ENCODE measurements around the gene CCDC40. TPM values are rescaled to one million over a fixed set of nuclear protein-coding genes. Genes with fewer than 3 reads are reported as not detected.

Gene CCDC40
- total and polyA plus RNA-seq, 9 of the 15 experiments (the other 6 are each of a cell fraction or from before 2014, with no cell fraction given), result 0.07 to 0.33 TPM; not detected in 7

- BruUV-seq (replicated peaks), result no TSS peak
- 5% methylated on average over 11 of the region's 14 CpGs for WGBS (ENCODE audit: insufficient coverage, low coverage, missing lambda C conversion rate)
- no peak for TF ChIP-seq BRF2 (IDR thresholded peaks at IDR 0.05; ENCODE audit: borderline replicate concordance, insufficient read depth, insufficient read length)
- no peaks in the 10 kb centered on the region for H3K9me1 ChIP-seq (ENCODE audit: control insufficient read depth, insufficient read depth, low read length)
- intact Hi-C loops (cut with micrococcal nuclease), result loop anchor here (5.0 kb wide), 1 partner anchor 111 kb away; no protein-coding TSS in a partner anchor
- H3K9ac ChIP-seq (ENCODE audit: insufficient read depth in 1 of 2, low read depth in 2 of 2, low read length in 2 of 2), result no peak overlapping the region
- peaks cover 0 to 7% of the 10 kb centered on the region in 2 experiments; a peak in 1 of 5 replicates for H3K4me1 ChIP-seq (replicated peaks in 1 of 2; ENCODE audit: control insufficient read depth in 2 of 2, insufficient read depth in 2 of 2, low read length in 2 of 2)
- no peak overlapping the region for H2AFZ ChIP-seq (ENCODE audit: low read depth, low read length)
- H3K4me3 ChIP-seq, result no peak overlapping the region
- POLR2A ChIA-PET, result interaction anchor here (0.7 kb wide), 2 partner anchors 12 to 109 kb away, joined by 3 to 4 read pairs; no protein-coding TSS in a partner anchor
- no peaks in the 10 kb centered on the region for H3K9me3 ChIP-seq (replicated peaks; ENCODE audit: control insufficient read depth, insufficient read depth, low read depth, low read length)
- H4K20me1 ChIP-seq (replicated peaks; ENCODE audit: control insufficient read depth, insufficient read depth, low read length), result peaks cover 5% of the 10 kb centered on the region
- no peak overlapping the region for H3K4me2 ChIP-seq (ENCODE audit: insufficient read depth, low read length)
- FAIRE-seq, result no peak
- H3K27ac ChIP-seq (ENCODE audit: extremely low read depth, low read depth, low read length), result no peak overlapping the region
- H3K36me3 ChIP-seq (ENCODE audit: control insufficient read depth, insufficient read depth, low read length), result no peaks in the 10 kb centered on the region
- ATAC-seq, result no peak
- no peaks in the 10 kb centered on the region for H3K79me2 ChIP-seq (ENCODE audit: control insufficient read depth, insufficient read depth, low read length)
- DNase-seq (ENCODE audit: extremely low read depth in 1 of 4, low spot score in 3 of 4), result no peak
- CTCF ChIA-PET (ENCODE audit: low intra/inter-chr PET ratio), result no interaction called here
- in situ Hi-C loops (cut with MboI), result no loop called here
- H3K27me3 ChIP-seq (ENCODE audit: control insufficient read depth in 2 of 2, insufficient read depth in 2 of 2, low read length in 2 of 2), result peaks cover 33 to 58% of the 10 kb centered on the region in 2 experiments
Observed at GRCh38 chr17:80081596-80081995, 45.2 kb downstream of the CCDC40 start.

GRCh38 chr17:80082403-80083135 lies 46.1 kb downstream of the CCDC40 start:
- no peak overlapping the region for H3K4me2 ChIP-seq (ENCODE audit: insufficient read depth, low read length)
- H3K4me3 ChIP-seq, result no peak overlapping the region
- H3K27me3 ChIP-seq (ENCODE audit: control insufficient read depth in 2 of 2, insufficient read depth in 2 of 2, low read length in 2 of 2), result peaks cover 36 to 63% of the 10 kb centered on the region in 2 experiments
- FAIRE-seq (peak; percentile 87), DNase-seq (ENCODE audit: extremely low read depth in 1 of 4, low spot score in 3 of 4) (peak; percentile 43 to 73 (median 56)), ATAC-seq (peak; percentile 77)
- no peak overlapping the region for H3K27ac ChIP-seq (ENCODE audit: extremely low read depth, low read depth, low read length)
- H3K9me1 ChIP-seq (ENCODE audit: control insufficient read depth, insufficient read depth, low read length), result no peaks in the 10 kb centered on the region
- H3K9ac ChIP-seq (ENCODE audit: insufficient read depth in 1 of 2, low read depth in 2 of 2, low read length in 2 of 2), result no peak overlapping the region
- CTCF ChIA-PET (ENCODE audit: low intra/inter-chr PET ratio), result interaction anchor here (0.5 to 1.0 kb wide), 2 partner anchors 372 to 899 kb away, joined by 3 to 4 read pairs; no protein-coding TSS in a partner anchor
- POLR2A ChIA-PET, result interaction anchor here (0.5 to 0.7 kb wide), 3 partner anchors 14 to 420 kb away, joined by 3 to 4 read pairs (median 3); no protein-coding TSS in a partner anchor
- H3K36me3 ChIP-seq (ENCODE audit: control insufficient read depth, insufficient read depth, low read length), result no peaks in the 10 kb centered on the region
- no peak overlapping the region for H2AFZ ChIP-seq (ENCODE audit: low read depth, low read length)
- WGBS (ENCODE audit: insufficient coverage, low coverage, missing lambda C conversion rate), result 2% methylated on average over 18 of the region's 20 CpGs
- in situ Hi-C loops (cut with MboI) (no loop called here), intact Hi-C loops (cut with micrococcal nuclease) (loop anchor here (1.0 to 5.0 kb wide), 2 partner anchors 42 to 110 kb away; no protein-coding TSS in a partner anchor)
- H3K79me2 ChIP-seq (ENCODE audit: control insufficient read depth, insufficient read depth, low read length), result no peaks in the 10 kb centered on the region
- H3K9me3 ChIP-seq (replicated peaks; ENCODE audit: control insufficient read depth, insufficient read depth, low read depth, low read length), result no peaks in the 10 kb centered on the region
- no TSS peak for BruUV-seq (replicated peaks)
- peaks cover 5% of the 10 kb centered on the region for H4K20me1 ChIP-seq (replicated peaks; ENCODE audit: control insufficient read depth, insufficient read depth, low read length)
- H3K4me1 ChIP-seq (replicated peaks in 1 of 2; ENCODE audit: control insufficient read depth in 2 of 2, insufficient read depth in 2 of 2, low read length in 2 of 2), result peaks cover 0 to 7% of the 10 kb centered on the region in 2 experiments; a peak in 1 of 5 replicates
- no peak for TF ChIP-seq HNRNPK (IDR thresholded peaks at IDR 0.05; ENCODE audit: low read depth, low read length, poor library complexity, severe bottlenecking)
- peak; percentile 64 for TF ChIP-seq CREM (IDR thresholded peaks at IDR 0.05; ENCODE audit: low read depth)
- no peak for TF ChIP-seq THRAP3 (IDR thresholded peaks at IDR 0.05; ENCODE audit: borderline replicate concordance)
- no peak for TF ChIP-seq ZNF212 (CRISPR knock-in tag; IDR thresholded peaks at IDR 0.05)
- TF ChIP-seq ZBTB7A (IDR thresholded peaks at IDR 0.05; ENCODE audit: borderline replicate concordance, control insufficient read depth, low read depth, low read length), result peak; percentile 63; the same call in 1 of the 2 replicates
- no peak for TF ChIP-seq BMI1 (IDR thresholded peaks at IDR 0.05; ENCODE audit: low read length)
- no peak for TF ChIP-seq GTF2F1 (IDR thresholded peaks at IDR 0.05; ENCODE audit: low read depth, low read length)

All from K562 (cell line).